T-cell (primary cell): ENCODE measurements around the gene PSMC3. TPM values are rescaled to one million over a fixed set of nuclear protein-coding genes. Genes with fewer than 3 reads are reported as not detected.
A peak's percentile ranks its signal among the peaks of the same experiment; 100 is the strongest.

Experiments used
- ATAC-seq, 4 experiments: fragments of 200-7000 bp in 3 of 4; fragments of 150-1000 bp in 1 of 4; cut with Tn5 transposase; replicated peaks in 1 of 4; 1 replicate in 3 of 4; 2 replicates in 1 of 4; pipeline ENCODE4 v1.10.0; 2021; ENCODE audit warnings: moderate library complexity in 3 of 4, mild to moderate bottlenecking in 2 of 4, moderate number of reproducible peaks in 1 of 4
- CTCF ChIA-PET, 2 donors: fragments of 300-600 bp; sonication (Branson Sonifier 250); formaldehyde crosslinking; loops; one replicate each; lab custom pipeline; 2022; ENCODE audit warnings: antibody characterized with exemption in 2 of 2; lab: Charles Lee
- POLR2A ChIA-PET, 2 donors: fragments of 300-600 bp; sonication (Branson Sonifier 250); formaldehyde crosslinking; loops; one replicate each; lab custom pipeline; 2022; ENCODE audit warnings: antibody characterized with exemption in 2 of 2; lab: Charles Lee
- DNase-seq, 35 experiments: peaks; one replicate each; pipeline versions ENCODE4 v3.0.0 to v3.0.0-alpha.2; 2013 to 2023
- H3K27ac ChIP-seq: one replicate; pipeline ENCODE4 v1.5.1; 2013; ENCODE audit warnings: low read length
- H3K27me3 ChIP-seq, 2 experiments: replicated peaks in 1 of 2; 1 replicate in 1 of 2; 2 replicates in 1 of 2; pipeline versions ENCODE4 v1.6.1 to v1.7.0; 2013; ENCODE audit warnings: low read length in 1 of 2, mixed read lengths in 1 of 2; ENCODE audit not compliant: control insufficient read depth in 2 of 2, insufficient read depth in 2 of 2; ENCODE audit errors: extremely low read depth in 1 of 2
- H3K36me3 ChIP-seq, 2 donors: 1 replicate in 1 of 2; 2 replicates in 1 of 2; pipeline versions ENCODE4 v1.6.1 to v1.7.0; 2013; ENCODE audit warnings: low read length in 1 of 2; ENCODE audit not compliant: control insufficient read depth in 2 of 2, insufficient read depth in 1 of 2; ENCODE audit errors: extremely low read depth in 1 of 2
- H3K4me1 ChIP-seq, 2 experiments: 1 replicate in 1 of 2; 2 replicates in 1 of 2; pipeline versions ENCODE4 v1.6.1 to v1.7.0; 2013; ENCODE audit warnings: low read length in 2 of 2, mixed read lengths in 1 of 2; ENCODE audit not compliant: insufficient read depth in 2 of 2, control insufficient read depth in 1 of 2; ENCODE audit errors: extremely low read depth in 1 of 2
- H3K4me3 ChIP-seq, 2 donors: 1 replicate in 1 of 2; 2 replicates in 1 of 2; pipeline versions ENCODE4 v1.5.1 to v1.7.0; 2013; ENCODE audit warnings: mild to moderate bottlenecking in 2 of 2, low read length in 1 of 2, moderate library complexity in 1 of 2; ENCODE audit not compliant: control insufficient read depth in 1 of 2; ENCODE audit errors: extremely low read depth in 1 of 2
- H3K9me3 ChIP-seq: 2 replicates; pipeline ENCODE4 v1.7.0; 2013
- H3K27ac Mint-ChIP-seq, 2 donors: one replicate each; pipeline ENCODE4 v1.8.0; 2020 to 2021; ENCODE audit warnings: mild to moderate bottlenecking in 2 of 2, mixed read lengths in 2 of 2
- H3K27me3 Mint-ChIP-seq, 2 donors: one replicate each; pipeline ENCODE4 v1.8.0; 2021 to 2022; ENCODE audit warnings: mixed read lengths in 2 of 2
- H3K36me3 Mint-ChIP-seq: one replicate; pipeline ENCODE4 v1.8.0; 2021; ENCODE audit warnings: mixed read lengths
- H3K4me1 Mint-ChIP-seq, 3 donors: one replicate each; pipeline ENCODE4 v1.8.0; 2020 to 2022; ENCODE audit warnings: mixed read lengths in 3 of 3, mild to moderate bottlenecking in 1 of 3
- H3K4me3 Mint-ChIP-seq, 3 donors: one replicate each; pipeline ENCODE4 v1.8.0; 2020 to 2022; ENCODE audit warnings: mild to moderate bottlenecking in 3 of 3, mixed read lengths in 3 of 3, moderate library complexity in 3 of 3
- H3K9me3 Mint-ChIP-seq, 3 donors: one replicate each; pipeline ENCODE4 v1.8.0; 2020 to 2022; ENCODE audit warnings: mixed read lengths in 3 of 3
- WGBS: methylation state at CpG from one replicate; pipeline ENCODE4 v1.1.5; 2013; ENCODE audit warnings: missing lambda C conversion rate; ENCODE audit not compliant: insufficient coverage; 5-methylcytosine and 5-hydroxymethylcytosine counted together
- total RNA-seq, 35 experiments: library from RNA in 6 of 35; stranded (reverse) in 6 of 35; fragments of 120-200 nt in 1 of 35; gene quantifications; one replicate each; pipeline versions ENCODE4 v1.2.1 to v1.2.4 and lab custom pipeline; 2013 to 2026

The PSMC3 gene
- total RNA-seq, 5 donors from 2014 or later (not counting 1 experiment from before 2014, with no cell fraction given) = 48.6 to 64.4 (median 55.0) TPM

DNA sequence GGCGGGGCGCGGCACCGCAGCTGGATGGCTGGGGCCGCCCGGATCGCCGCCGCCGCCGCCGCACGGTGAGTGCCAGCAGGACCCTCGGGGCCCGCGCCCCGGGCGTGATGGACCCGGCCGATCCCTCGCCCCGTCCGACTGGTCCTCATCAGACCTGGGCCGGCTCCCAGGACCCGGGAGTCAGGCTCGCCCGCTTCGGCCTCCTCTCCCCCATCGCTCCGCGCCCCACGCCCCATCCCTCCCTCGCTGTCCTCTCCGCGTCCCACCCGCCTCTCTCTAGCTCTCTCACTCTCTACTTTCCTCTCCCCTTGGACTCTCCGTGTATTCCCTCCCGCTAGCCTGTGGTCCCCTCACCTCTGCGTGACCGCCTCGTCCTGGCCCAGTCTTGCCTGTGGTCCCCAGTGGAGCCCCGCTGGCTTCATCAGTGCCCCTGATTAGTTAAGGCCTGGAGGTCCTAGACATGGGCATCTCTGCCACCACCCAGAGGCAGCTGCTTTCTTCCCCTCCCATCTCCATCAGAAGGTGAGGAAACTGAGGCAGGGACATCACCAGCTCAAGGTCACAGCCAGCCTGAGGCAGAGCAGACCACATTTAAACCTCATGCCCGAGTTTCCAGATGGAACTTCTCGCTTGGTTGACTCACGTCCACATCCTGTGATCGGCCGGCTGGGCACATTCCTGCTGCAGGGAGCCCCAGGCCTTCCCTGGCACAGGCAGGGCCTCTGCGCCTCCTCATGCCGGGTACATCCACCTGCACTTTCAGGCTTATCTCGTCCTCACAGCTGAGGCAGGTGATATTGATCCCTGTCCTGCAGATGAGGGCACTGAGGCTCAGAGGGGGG is 17.4 kb downstream of the PSMC3 start:
- no peaks in the 10 kb centered on the region for H3K27me3 Mint-ChIP-seq
- peak overlapping the region; percentile 88 to 96 (median 90) for H3K4me3 Mint-ChIP-seq
- peak overlapping the region; percentile 55 to 58 for H3K4me3 ChIP-seq
- DNase-seq = peak in 2 of 35 experiments; percentile 20 to 29
- H3K27me3 ChIP-seq = no peaks in the 10 kb centered on the region
- peak overlapping the region; percentile 66 for H3K27ac ChIP-seq
- peak in 1 of 4 experiments; percentile 7 for ATAC-seq
- ChIA-PET CTCF (interaction anchor here in 1 of 2 donors (0.6 to 2.3 kb wide), 4 partner anchors 9 to 469 kb away, joined by 3 to 12 read pairs (median 3); no protein-coding TSS in a partner anchor), POLR2A (no interaction called here)
- H3K27ac Mint-ChIP-seq = peak overlapping the region; percentile 93 to 95
- H3K36me3 Mint-ChIP-seq = peaks cover 3% of the 10 kb centered on the region
- H3K9me3 Mint-ChIP-seq = no peaks in the 10 kb centered on the region
- peaks cover 24% of the 10 kb centered on the region in 3 donors for H3K4me1 Mint-ChIP-seq
- 10% methylated on average over 49 of the region's 50 CpGs for WGBS
- peaks cover 7 to 35% of the 10 kb centered on the region in 2 experiments for H3K4me1 ChIP-seq
- H3K36me3 ChIP-seq = peaks cover 0 to 12% of the 10 kb centered on the region in 2 donors
- no peaks in the 10 kb centered on the region for H3K9me3 ChIP-seq

DNA sequence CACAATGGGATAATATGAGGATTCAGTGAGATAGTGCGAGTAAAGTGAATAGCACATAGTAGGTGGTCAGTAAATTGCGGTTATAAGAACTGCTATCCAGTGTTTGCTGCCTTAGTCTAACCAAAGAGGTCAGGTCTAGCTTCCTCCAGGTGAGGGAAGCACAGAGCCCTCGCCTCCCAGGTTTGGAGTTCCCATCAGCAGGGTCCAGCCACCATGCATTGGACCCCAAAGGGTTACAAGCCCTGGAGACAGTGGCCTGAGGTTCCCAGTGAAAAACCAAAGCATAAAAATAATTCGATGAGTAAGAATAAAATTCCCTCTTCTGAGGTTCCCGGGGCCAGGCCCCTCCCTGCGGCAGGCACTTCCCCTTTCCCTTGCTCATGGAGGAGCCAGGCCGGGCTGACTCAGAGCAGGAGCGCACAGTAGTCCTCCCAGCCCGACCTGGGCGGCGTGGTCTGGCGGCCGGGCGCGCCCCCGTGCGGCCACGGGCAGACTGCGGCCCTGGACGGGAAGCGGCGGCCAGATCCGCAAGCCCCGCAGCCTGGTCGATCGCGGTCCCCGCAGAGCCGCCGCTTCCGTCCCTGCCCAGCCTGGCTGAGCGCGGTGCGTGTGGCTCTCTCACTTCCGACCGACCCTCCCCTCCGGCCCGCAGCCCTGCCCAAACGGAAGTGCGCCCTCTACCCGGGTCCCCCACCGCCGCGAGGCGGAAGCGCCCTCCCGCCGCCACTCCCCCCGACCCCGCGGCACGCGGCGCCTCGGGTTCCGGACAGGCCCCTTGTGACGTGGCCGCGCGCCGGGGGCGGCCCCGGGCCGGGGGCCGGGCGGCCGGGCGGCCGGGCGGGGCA is 18.3 kb downstream of the PSMC3 start, which contains the start of gene SLC39A13:
TSS of gene SLC39A13 (plus strand) at position 845 of the 845 bp plus-strand sequence. CDS start 1,505 bp downstream, outside the sequence.
- H3K9me3 Mint-ChIP-seq = no peaks in the 10 kb centered on the region
- peak within 1 kb of the TSS; percentile 66 to 69 for H3K4me3 ChIP-seq
- H3K4me1 Mint-ChIP-seq = peaks cover 24% of the 10 kb centered on the region in 3 donors
- ATAC-seq (peak; percentile 87 to 92 (median 89)), DNase-seq (peak; percentile 71 to 93 (median 83))
- no peaks in the 10 kb centered on the region for H3K27me3 ChIP-seq
- peak within 1 kb of the TSS; percentile 75 for H3K27ac ChIP-seq
- CTCF ChIA-PET = interaction anchor here (0.5 to 2.3 kb wide), 6 partner anchors 8 to 105 kb away, joined by 3 to 12 read pairs (median 4); no protein-coding TSS in a partner anchor
- POLR2A ChIA-PET = no interaction called here
- H3K36me3 Mint-ChIP-seq = no peaks in the 10 kb centered on the region
- H3K27me3 Mint-ChIP-seq = no peaks in the 10 kb centered on the region
- no peaks in the 10 kb centered on the region for H3K9me3 ChIP-seq
- peak within 1 kb of the TSS; percentile 94 to 95 for H3K27ac Mint-ChIP-seq
- WGBS = 2% methylated on average over 70 of the region's 70 CpGs
- H3K36me3 ChIP-seq = peaks cover 0 to 5% of the 10 kb centered on the region in 2 donors
- H3K4me3 Mint-ChIP-seq = peak within 1 kb of the TSS; percentile 88 to 96 (median 90)
- H3K4me1 ChIP-seq = peaks cover 7 to 35% of the 10 kb centered on the region in 2 experiments

DNA sequence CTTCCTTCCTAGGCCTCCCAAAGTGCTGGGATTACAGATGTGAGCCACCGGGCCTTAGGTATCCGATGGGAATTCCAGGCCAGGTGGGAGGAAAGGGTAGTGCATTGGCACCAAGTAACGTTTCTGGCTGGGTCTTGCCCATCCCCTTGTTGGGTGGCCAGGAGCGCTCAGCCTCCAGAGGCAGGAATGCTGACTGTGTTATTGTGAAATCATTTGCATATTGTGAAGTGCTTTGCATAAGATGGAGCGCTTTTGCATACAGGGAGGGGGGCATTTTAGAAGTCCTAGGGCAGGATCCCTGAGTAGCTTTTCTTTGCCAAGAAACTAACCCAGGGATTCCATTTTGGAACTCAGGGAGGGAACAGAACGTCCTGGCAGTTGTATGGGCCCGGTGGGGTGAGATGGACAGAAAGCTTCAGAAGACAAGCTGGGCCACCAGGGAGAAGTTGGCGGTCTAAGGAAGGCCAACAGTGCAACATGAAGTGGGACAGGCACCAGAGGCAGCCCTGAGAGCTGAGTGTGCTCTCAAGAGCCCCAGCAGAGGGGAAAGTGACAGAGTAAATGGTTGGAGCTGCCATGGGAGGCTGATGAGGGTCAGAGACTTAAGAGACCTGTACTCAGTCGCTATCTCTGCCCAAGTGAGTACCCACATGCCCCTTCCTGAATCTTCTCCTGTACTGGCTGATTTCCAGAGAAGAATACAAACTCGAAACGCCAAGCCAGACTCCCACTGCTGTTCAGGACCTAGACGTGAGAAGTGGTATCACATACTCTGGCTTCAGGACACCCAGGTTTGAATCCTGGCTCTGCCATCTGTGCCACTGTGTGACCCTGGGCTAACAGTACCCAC is 19.1 kb downstream of the PSMC3 start:
- Mint-ChIP-seq H3K9me3 (no peaks in the 10 kb centered on the region), H3K36me3 (no peaks in the 10 kb centered on the region), H3K4me3 (peak overlapping the region; percentile 79 to 96 (median 85)), H3K27me3 (no peaks in the 10 kb centered on the region), H3K4me1 (peaks cover 24% of the 10 kb centered on the region in 3 donors), H3K27ac (peak overlapping the region; percentile 94 to 95)
- peaks cover 0 to 2% of the 10 kb centered on the region in 2 donors for H3K36me3 ChIP-seq
- no peak for DNase-seq
- ChIA-PET POLR2A (no interaction called here), CTCF (interaction anchor here (0.5 to 2.3 kb wide), 4 partner anchors 33 to 104 kb away, joined by 3 to 12 read pairs (median 8); no protein-coding TSS in a partner anchor)
- H3K4me3 ChIP-seq = peak overlapping the region; percentile 66 to 69
- no peak for ATAC-seq
- H3K4me1 ChIP-seq = peaks cover 7 to 35% of the 10 kb centered on the region in 2 experiments
- 79% methylated on average over 12 of the region's 12 CpGs for WGBS
- H3K27ac ChIP-seq = peak overlapping the region; percentile 75
- H3K9me3 ChIP-seq = no peaks in the 10 kb centered on the region
- H3K27me3 ChIP-seq = no peaks in the 10 kb centered on the region

DNA sequence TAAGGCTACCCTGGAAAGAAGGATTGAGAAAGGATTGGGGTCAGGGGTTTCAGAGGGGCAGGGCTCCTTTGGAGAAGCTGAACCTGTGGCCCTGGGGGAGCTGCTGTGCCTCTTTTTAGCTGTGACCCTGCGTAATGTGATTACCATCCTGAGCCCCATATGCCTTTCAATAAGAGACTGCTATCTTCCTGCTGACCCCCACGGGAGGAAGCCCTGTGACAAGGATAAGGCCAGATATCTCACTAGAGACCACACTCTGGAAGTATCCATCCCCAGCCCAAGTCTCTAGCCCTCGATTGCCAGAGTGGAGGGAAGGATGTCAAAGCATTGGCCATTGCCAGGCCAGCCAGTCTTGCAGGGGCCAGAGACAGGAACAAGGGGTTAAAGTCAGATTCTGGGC is 22.7 kb downstream of the PSMC3 start:
- POLR2A ChIA-PET = no interaction called here
- Mint-ChIP-seq H3K27me3 (no peaks in the 10 kb centered on the region), H3K36me3 (no peaks in the 10 kb centered on the region), H3K4me1 (peaks cover 25 to 30% (median 28%) of the 10 kb centered on the region in 3 donors), H3K27ac (peak overlapping the region in 1 of 2 donors; percentile 31), H3K4me3 (no peak overlapping the region), H3K9me3 (no peaks in the 10 kb centered on the region)
- Histone ChIP-seq H3K9me3 (no peaks in the 10 kb centered on the region), H3K27ac (no peak overlapping the region), H3K4me1 (peaks cover 10 to 37% of the 10 kb centered on the region in 2 experiments), H3K4me3 (no peak overlapping the region), H3K27me3 (no peaks in the 10 kb centered on the region), H3K36me3 (no peaks in the 10 kb centered on the region)
- CTCF ChIA-PET = interaction anchor here in 1 of 2 donors (1.0 kb wide), 1 partner anchor 9 kb away, joined by 3 read pairs; no protein-coding TSS in a partner anchor
- no peak for ATAC-seq
- DNase-seq = no peak
- WGBS = 100% methylated on average over 1 of the region's 3 CpGs

DNA sequence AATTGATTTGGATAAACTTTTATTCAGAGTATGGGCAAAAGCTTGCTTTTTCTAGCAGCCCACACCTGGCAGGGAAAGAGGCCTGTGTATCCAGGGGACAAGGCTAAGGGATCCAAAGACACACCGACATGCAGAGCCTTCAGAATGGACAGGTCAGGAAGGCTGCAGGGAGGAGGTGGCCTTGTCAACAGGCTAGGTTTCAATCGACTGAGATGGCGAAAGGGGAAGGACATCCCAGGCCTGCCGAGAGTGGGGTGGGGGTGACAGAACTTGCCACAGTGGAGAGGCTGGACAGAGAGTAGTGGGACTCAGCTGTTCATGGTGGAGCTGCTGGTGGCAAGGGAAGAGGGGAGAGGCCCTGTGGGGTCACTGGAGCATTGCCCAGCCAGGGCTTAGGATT is 23.1 kb downstream of the PSMC3 start:
- no peak overlapping the region for H3K4me3 Mint-ChIP-seq

More for the DNA sequence above, 23.1 kb downstream of the PSMC3 start:
- Mint-ChIP-seq H3K9me3 (no peaks in the 10 kb centered on the region), H3K4me1 (peaks cover 28 to 34% (median 29%) of the 10 kb centered on the region in 3 donors), H3K27ac (peak overlapping the region; percentile 18 to 57), H3K27me3 (no peaks in the 10 kb centered on the region), H3K36me3 (no peaks in the 10 kb centered on the region)
- H3K4me3 ChIP-seq = no peak overlapping the region
- POLR2A ChIA-PET = interaction anchor here (0.6 to 0.7 kb wide), 2 partner anchors 8 to 1279 kb away, joined by 3 to 4 read pairs; no protein-coding TSS in a partner anchor
- no peaks in the 10 kb centered on the region for H3K9me3 ChIP-seq
- H3K4me1 ChIP-seq = peaks cover 10 to 38% of the 10 kb centered on the region in 2 experiments
- no peak overlapping the region for H3K27ac ChIP-seq
- ATAC-seq (no peak), DNase-seq (no peak)
- CTCF ChIA-PET = interaction anchor here (0.9 to 1.0 kb wide), 2 partner anchors 10 to 29 kb away, joined by 3 read pairs; no protein-coding TSS in a partner anchor
- 83% methylated on average over 4 of the region's 4 CpGs for WGBS
- no peaks in the 10 kb centered on the region for H3K36me3 ChIP-seq
- H3K27me3 ChIP-seq = no peaks in the 10 kb centered on the region
